H9 (cell line): ENCODE results near the gene NAB2. TPM values are rescaled to one million over a fixed set of nuclear protein-coding genes. Genes with fewer than 3 reads are reported as not detected.
A peak's percentile ranks its signal among the peaks of the same experiment; 100 is the strongest.

Experiments used
- DNase-seq: peaks from one replicate; pipeline ENCODE4 v3.0.0-alpha.2; 2017
- H2AFZ ChIP-seq: one replicate; pipeline ENCODE4 v1.6.1; 2013; ENCODE audit warnings: mild to moderate bottlenecking, low read length, control low read depth, moderate library complexity
- H2AK5ac ChIP-seq: 2 replicates; pipeline ENCODE4 v1.6.1; 2013; ENCODE audit warnings: low read length, control low read depth, mixed read lengths; ENCODE audit not compliant: insufficient read length
- H2BK120ac ChIP-seq: one replicate; pipeline ENCODE4 v1.6.1; 2013; ENCODE audit warnings: low read depth, mild to moderate bottlenecking, low read length, control low read depth, inconsistent platforms; ENCODE audit not compliant: poor library complexity, severe bottlenecking
- H2BK12ac ChIP-seq: 2 replicates; pipeline ENCODE4 v1.6.1; 2013; ENCODE audit warnings: low read length, control low read depth, mixed read lengths, low read depth; ENCODE audit not compliant: insufficient read length
- H2BK15ac ChIP-seq: 2 replicates; pipeline ENCODE4 v1.6.1; 2013; ENCODE audit warnings: low read depth, low read length, control low read depth
- H2BK20ac ChIP-seq: one replicate; pipeline ENCODE4 v1.6.1; 2013; ENCODE audit warnings: low read depth, mild to moderate bottlenecking, low read length, control low read depth, inconsistent platforms; ENCODE audit not compliant: poor library complexity, severe bottlenecking
- H2BK5ac ChIP-seq: 2 replicates; pipeline ENCODE4 v1.6.1; 2013; ENCODE audit warnings: low read length, control low read depth, mixed read lengths; ENCODE audit not compliant: insufficient read length
- H3K14ac ChIP-seq: 2 replicates; pipeline ENCODE4 v1.6.1; 2013; ENCODE audit warnings: low read length, control low read depth; ENCODE audit not compliant: insufficient read depth
- H3K18ac ChIP-seq: 2 replicates; pipeline ENCODE4 v1.6.1; 2013; ENCODE audit warnings: low read depth, mild to moderate bottlenecking, mixed read lengths, low read length, control low read depth; ENCODE audit not compliant: insufficient read length
- H3K23ac ChIP-seq: 2 replicates; pipeline ENCODE4 v1.6.1; 2013; ENCODE audit warnings: low read length, control low read depth, mixed read lengths, low read depth; ENCODE audit not compliant: insufficient read length
- H3K23me2 ChIP-seq: 2 replicates; pipeline ENCODE4 v1.6.1; 2013; ENCODE audit warnings: low read depth, mild to moderate bottlenecking, mixed read lengths, low read length, control low read depth; ENCODE audit not compliant: insufficient read length, poor library complexity, severe bottlenecking
- H3K27ac ChIP-seq: 2 replicates; pipeline ENCODE4 v1.5.1; 2013; ENCODE audit warnings: low read length, control low read depth, mixed read lengths, low read depth; ENCODE audit not compliant: insufficient read length
- H3K27me3 ChIP-seq: 2 replicates; pipeline ENCODE4 v1.6.1; 2013; ENCODE audit warnings: low read length, control low read depth, inconsistent platforms; ENCODE audit not compliant: insufficient read depth
- H3K4ac ChIP-seq: 2 replicates; pipeline ENCODE4 v1.6.1; 2013; ENCODE audit warnings: low read depth, mild to moderate bottlenecking, control low read depth, inconsistent platforms, low read length, moderate library complexity
- H3K4me1 ChIP-seq: 2 replicates; pipeline ENCODE4 v1.6.1; 2013; ENCODE audit warnings: low read length, control low read depth, inconsistent platforms; ENCODE audit not compliant: insufficient read depth
- H3K4me2 ChIP-seq: 2 replicates; pipeline ENCODE4 v1.6.1; 2013; ENCODE audit warnings: low read length, control low read depth, mixed read lengths; ENCODE audit not compliant: insufficient read length, insufficient read depth
- H3K56ac ChIP-seq: 2 replicates; pipeline ENCODE4 v1.6.1; 2013; ENCODE audit warnings: low read depth, mild to moderate bottlenecking, mixed read lengths, low read length, control low read depth; ENCODE audit not compliant: insufficient read length
- H3K79me1 ChIP-seq: 2 replicates; pipeline ENCODE4 v1.6.1; 2013; ENCODE audit warnings: low read depth, mild to moderate bottlenecking, moderate library complexity, low read length, control low read depth, inconsistent platforms; ENCODE audit not compliant: insufficient read depth, poor library complexity, severe bottlenecking
- H3K79me2 ChIP-seq: 2 replicates; pipeline ENCODE4 v1.6.1; 2013; ENCODE audit warnings: low read length, control low read depth, inconsistent platforms; ENCODE audit not compliant: insufficient read depth
- H3K9ac ChIP-seq: 2 replicates; pipeline ENCODE4 v1.6.1; 2013; ENCODE audit warnings: low read length, control low read depth, mixed read lengths; ENCODE audit not compliant: insufficient read length; ENCODE audit errors: extremely low read depth
- H3K9me3 ChIP-seq: one replicate; pipeline ENCODE4 v1.6.1; 2013; ENCODE audit warnings: low read depth, low read length, inconsistent platforms; ENCODE audit not compliant: control insufficient read depth
- H3T11ph ChIP-seq: one replicate; pipeline ENCODE4 v1.6.1; 2013; ENCODE audit warnings: mild to moderate bottlenecking, low read length, control low read depth, inconsistent platforms
- H4K20me1 ChIP-seq: one replicate; pipeline ENCODE4 v1.6.1; 2013; ENCODE audit not compliant: control insufficient read depth, insufficient read length, insufficient read depth
- H4K5ac ChIP-seq: 2 replicates; pipeline ENCODE4 v1.6.1; 2013; ENCODE audit warnings: low read depth, mild to moderate bottlenecking, mixed read lengths, low read length, control low read depth; ENCODE audit not compliant: insufficient read length
- H4K8ac ChIP-seq: replicated peaks from 2 replicates; pipeline ENCODE4 v1.6.1; 2013; ENCODE audit warnings: low read length, control low read depth, mixed read lengths, low read depth; ENCODE audit not compliant: insufficient read length
- H4K91ac ChIP-seq: 2 replicates; pipeline ENCODE4 v1.6.1; 2013; ENCODE audit warnings: low read depth, mild to moderate bottlenecking, moderate library complexity, mixed read lengths, low read length, control low read depth; ENCODE audit not compliant: insufficient read length
- H3K27ac Mint-ChIP-seq, 3 experiments: 2 replicates in 2 of 3; 3 replicates in 1 of 3; pipeline ENCODE4 v1.8.0; 2020 to 2021; ENCODE audit warnings: mixed read lengths in 3 of 3, mild to moderate bottlenecking in 1 of 3, moderate library complexity in 1 of 3
- H3K27me3 Mint-ChIP-seq: 2 replicates; pipeline ENCODE4 v1.8.0; 2021; ENCODE audit warnings: low read depth, mild to moderate bottlenecking, moderate library complexity, mixed read lengths
- H3K36me3 Mint-ChIP-seq, 3 experiments: 2 replicates in 2 of 3; 3 replicates in 1 of 3; pipeline ENCODE4 v1.8.0; 2020 to 2021; ENCODE audit warnings: low read depth in 3 of 3, mixed read lengths in 3 of 3; ENCODE audit not compliant: insufficient read depth in 1 of 3
- H3K4me1 Mint-ChIP-seq, 2 experiments: 2 replicates each; pipeline ENCODE4 v1.8.0; 2020; ENCODE audit warnings: mixed read lengths in 2 of 2
- H3K4me3 Mint-ChIP-seq, 2 experiments: 2 replicates in 1 of 2; 3 replicates in 1 of 2; pipeline ENCODE4 v1.8.0; 2020 to 2021; ENCODE audit warnings: mild to moderate bottlenecking in 2 of 2, mixed read lengths in 2 of 2, moderate library complexity in 1 of 2
- H3K9me3 Mint-ChIP-seq, 2 experiments: 2 replicates in 1 of 2; 3 replicates in 1 of 2; pipeline ENCODE4 v1.8.0; 2020; ENCODE audit warnings: mild to moderate bottlenecking in 2 of 2, mixed read lengths in 2 of 2, moderate library complexity in 1 of 2
- CTCF ChIP-seq: fragments of 200-600 bp; sonication (generic); conservative IDR thresholded peaks from 3 replicates; pipeline ENCODE4 v1.8.0; 2021; ENCODE audit warnings: antibody characterized with exemption, mild to moderate bottlenecking
- WGBS: extraction: QIAGEN DNeasy Blood & Tissue Kit; methylation state at CpG from one replicate; pipeline ENCODE4 v1.1.7; 2013; ENCODE audit warnings: missing lambda C conversion rate, low lambda C conversion rate, mixed read lengths; ENCODE audit not compliant: insufficient read length; ENCODE audit errors: extremely low coverage; 5-methylcytosine and 5-hydroxymethylcytosine counted together
- total RNA-seq: library from RNA; stranded (reverse); gene quantifications from 2 replicates; pipeline ENCODE4 v1.2.1, GENCODE V29; 2021

The NAB2 gene
- total RNA-seq, 1 experiment from 2014 or later = 67.8 TPM

GRCh38 chr12:57129321-57129842 lies 40.5 kb downstream of the NAB2 start:
- Histone ChIP-seq H3K27me3 (no peaks in the 10 kb centered on the region), H4K5ac (no peak overlapping the region), H3K56ac (no peak overlapping the region), H3K14ac (no peak overlapping the region), H4K20me1 (no peaks in the 10 kb centered on the region), H3K27ac (no peak overlapping the region), H2BK5ac (no peak overlapping the region), H2BK120ac (no peak overlapping the region), H3K4ac (no peak overlapping the region), H3K23me2 (peaks cover 7% of the 10 kb centered on the region), H3K79me2 (peaks cover 23% of the 10 kb centered on the region; the same call in 1 of the 2 replicates), H3K18ac (no peak overlapping the region), H3T11ph (no peak overlapping the region), H3K23ac (no peak overlapping the region), H2BK12ac (no peak overlapping the region), H2AK5ac (no peak overlapping the region), H3K4me2 (peak overlapping the region; percentile 56), H3K9me3 (no peaks in the 10 kb centered on the region), H3K4me1 (peaks cover 29% of the 10 kb centered on the region), H4K8ac (no peak overlapping the region), H2AFZ (no peak overlapping the region), H3K9ac (peak overlapping the region; percentile 35), H2BK20ac (no peak overlapping the region), H4K91ac (no peak overlapping the region), H2BK15ac (no peak overlapping the region), H3K79me1 (peaks cover 11% of the 10 kb centered on the region)
- WGBS = no CpG with 5 or more reads among the region's 12 CpGs
- Mint-ChIP-seq H3K27ac (peak overlapping the region; percentile 76 to 97 (median 77); a peak in 5 of 7 replicates), H3K9me3 (peaks cover 0 to under 1% of the 10 kb centered on the region in 2 experiments; a peak in 1 of 5 replicates), H3K27me3 (no peaks in the 10 kb centered on the region; the same call in 1 of the 2 replicates), H3K36me3 (peaks cover 0 to 8% (median 3%) of the 10 kb centered on the region in 3 experiments; a peak in 4 of 7 replicates), H3K4me3 (peak overlapping the region; percentile 86 to 91), H3K4me1 (peaks cover 58 to 66% of the 10 kb centered on the region in 2 experiments)
- no peak for TF ChIP-seq CTCF
- DNase-seq = peak; percentile 60
